NCI-H2107 treated with DMSO at 0.1 percent for 48 hours (cell line): ENCODE data around the gene TSGA10.
"Not testable (repeated sequence)": the region's sequence is repeated elsewhere in the genome, so short reads cannot be mapped to it uniquely, and the experiment has no call there.

Source experiments
- DNase-seq: peaks from one replicate; lab custom pipeline; 2025; ENCODE audit not compliant: unreplicated experiment; lab: John Stamatoyannopoulos, UW

TSGA10 gene, protein sequence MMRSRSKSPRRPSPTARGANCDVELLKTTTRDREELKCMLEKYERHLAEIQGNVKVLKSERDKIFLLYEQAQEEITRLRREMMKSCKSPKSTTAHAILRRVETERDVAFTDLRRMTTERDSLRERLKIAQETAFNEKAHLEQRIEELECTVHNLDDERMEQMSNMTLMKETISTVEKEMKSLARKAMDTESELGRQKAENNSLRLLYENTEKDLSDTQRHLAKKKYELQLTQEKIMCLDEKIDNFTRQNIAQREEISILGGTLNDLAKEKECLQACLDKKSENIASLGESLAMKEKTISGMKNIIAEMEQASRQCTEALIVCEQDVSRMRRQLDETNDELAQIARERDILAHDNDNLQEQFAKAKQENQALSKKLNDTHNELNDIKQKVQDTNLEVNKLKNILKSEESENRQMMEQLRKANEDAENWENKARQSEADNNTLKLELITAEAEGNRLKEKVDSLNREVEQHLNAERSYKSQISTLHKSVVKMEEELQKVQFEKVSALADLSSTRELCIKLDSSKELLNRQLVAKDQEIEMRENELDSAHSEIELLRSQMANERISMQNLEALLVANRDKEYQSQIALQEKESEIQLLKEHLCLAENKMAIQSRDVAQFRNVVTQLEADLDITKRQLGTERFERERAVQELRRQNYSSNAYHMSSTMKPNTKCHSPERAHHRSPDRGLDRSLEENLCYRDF

DNA sequence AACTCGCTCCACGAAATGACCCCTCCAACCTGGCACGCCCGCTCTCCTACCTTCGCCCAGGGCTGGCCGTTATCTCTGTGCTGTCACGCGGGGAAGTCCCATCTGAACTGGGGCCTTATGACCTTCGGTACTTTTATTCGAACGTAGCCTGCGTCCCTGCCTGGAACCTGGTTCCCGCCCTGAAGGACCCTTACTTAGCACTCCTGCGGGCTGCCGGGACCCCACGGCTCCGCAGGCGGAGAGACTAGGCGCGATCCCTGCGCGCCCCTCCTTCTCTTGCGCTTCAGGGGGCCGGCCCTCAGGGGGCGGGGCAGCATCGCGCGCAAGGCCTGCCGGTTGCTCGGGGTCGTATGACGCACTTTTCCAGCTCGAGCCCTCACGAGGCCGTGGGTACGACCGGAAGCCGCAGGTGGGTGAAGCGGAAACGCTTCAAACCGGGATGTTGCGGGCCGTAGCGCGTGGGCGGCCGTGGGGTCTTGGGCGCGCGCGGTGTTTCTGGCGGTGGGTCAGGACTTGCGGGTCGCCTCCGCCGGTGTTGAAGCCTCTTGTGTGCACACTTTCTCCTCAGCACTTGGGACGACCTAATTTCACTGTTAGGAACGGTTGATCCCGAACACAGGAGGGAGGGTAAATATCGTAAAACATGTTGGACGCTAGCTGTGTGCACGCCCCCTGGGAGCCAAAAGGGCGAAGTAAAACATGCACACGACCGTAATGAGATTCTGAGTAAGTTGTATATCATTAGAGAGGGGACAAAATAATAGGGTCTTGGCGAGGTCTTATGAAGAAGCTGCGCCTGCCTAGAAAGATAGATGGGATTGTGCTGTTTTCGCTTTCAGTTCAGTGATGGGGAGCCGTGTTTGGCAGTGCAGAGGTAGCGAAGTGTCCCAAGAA lies at the start of gene TSGA10, which contains the start of gene LIPT1:
Gene TSGA10, minus strand, starts transcription at position 300 of the 894 bp plus-strand sequence. CDS start 45,503 bp downstream, outside the sequence.
Gene LIPT1, plus strand, starts transcription at position 325 of the 894 bp plus-strand sequence. CDS start 6,991 bp downstream, outside the sequence.
- peak; percentile 80 for DNase-seq

DNA sequence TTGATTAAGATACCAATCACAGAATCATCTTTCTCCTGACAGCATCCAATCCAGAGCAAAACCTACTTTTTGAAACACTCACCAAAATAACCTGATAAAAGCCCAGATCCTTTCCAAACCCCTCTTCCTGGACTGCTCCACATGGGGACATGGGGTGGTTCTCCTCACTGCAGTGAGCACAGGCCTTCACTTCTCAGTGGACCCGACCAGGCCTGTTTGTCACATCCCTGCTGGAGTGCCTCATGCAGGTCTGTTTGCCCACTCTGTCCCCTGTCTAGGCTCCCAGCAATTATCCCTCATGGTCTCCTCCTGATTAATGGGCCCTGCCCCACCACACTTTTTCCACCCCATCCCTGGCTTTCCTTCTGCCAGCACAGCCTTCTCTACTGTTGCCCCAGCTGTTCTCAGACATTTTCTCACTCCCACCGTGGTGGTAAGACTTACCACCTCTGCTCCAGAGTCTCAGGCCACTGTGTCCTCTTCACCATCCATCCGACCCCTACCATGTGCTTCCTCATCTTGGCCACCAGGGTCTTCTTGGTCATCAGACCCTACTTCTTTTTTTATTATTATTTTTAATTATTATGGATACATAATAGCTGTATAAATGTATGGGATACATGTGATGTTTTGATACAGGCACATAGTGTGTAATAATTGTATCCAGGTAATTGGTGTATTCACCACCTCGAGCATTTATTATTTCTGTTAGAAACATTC lies 47.4 kb upstream of the TSGA10 start:
- no peak for DNase-seq

DNA sequence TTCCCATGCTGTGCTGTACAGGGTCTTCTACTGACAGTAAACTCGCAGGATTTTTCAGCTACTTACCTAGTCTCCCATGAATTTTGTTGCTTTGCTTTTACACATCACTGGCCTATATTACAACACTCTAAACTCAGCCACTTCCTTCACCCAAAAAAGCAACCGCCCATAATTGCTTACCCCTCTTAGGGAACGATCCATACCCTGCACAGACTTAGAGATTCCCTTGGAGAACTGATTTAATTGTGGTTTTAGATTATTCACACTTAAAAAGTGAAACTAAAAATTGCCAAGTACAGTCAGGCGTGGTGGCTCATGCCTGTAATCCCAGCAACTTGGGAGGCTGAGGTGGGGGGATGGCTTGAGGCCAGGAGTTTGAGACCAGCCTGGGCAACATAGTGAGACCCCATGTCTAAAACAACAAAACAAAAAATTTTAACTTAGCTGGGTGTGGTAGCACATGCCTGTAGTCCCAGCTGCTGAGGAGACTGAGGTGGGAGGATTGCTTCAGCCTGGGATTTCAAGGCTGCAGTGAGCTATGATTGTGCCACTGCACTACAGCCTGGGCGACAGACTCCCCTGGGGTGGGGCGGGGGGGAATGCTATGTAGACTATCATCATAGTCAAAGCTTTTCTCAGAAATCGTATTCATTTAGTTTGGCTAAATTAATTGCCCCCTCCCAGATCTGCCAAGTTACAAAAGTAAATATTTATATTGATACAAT lies 45.5 kb upstream of the TSGA10 start:
- no peak for DNase-seq

DNA sequence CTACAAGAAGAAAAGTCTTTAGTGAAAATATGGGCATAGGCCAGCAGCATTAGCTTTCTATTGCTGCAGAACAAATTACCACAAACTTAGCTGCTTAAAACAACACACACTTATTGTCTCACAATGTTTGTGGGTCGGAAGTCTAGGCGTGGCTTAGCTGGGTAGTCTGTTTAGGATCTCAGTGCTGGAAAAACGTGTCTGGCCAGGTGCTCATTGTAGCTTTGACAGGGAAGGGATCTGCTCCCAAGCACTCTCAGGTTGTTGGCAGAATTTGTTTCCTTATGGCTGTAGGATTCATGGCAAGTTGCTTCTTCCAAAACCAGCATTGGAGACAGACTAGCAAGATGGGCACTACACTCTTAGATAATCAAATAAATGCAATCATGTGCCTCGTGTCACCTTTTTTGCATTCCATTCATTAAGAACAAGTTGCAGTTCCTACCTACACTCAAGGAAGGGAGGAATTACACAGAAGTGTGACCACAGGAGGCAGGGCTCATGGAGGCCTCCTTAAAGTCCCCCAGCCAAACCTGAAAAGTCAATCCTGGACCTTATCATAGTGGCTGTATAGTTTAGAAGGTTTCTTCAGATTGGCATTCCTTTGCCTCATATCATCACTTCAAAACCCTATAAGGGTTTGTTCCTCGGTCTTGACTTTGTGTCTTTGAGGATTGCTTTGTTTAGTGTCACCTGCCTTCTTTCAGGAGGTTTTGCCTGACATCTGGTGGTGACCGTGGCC lies 43.5 kb upstream of the TSGA10 start:
- no peak for DNase-seq

DNA sequence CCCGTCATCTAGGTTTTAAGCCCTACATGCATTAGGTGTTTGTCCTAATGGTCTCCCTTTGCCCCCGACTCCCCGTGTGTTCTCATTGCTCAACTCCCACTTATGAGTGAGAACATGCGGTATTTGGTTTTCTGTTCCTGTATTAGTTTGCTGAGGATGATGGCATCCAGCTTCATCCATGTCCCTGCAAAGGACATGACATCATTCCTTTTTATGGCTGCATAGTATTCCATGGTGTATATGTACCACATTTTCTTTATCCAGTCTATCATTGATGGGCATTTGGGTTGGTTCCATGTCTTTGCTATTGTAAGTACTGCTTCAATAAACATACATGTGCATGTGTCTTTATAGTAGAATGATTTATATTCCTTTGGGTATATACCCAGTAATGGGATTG lies 37.6 kb upstream of the TSGA10 start:
- DNase-seq, result not testable (repeated sequence)

DNA sequence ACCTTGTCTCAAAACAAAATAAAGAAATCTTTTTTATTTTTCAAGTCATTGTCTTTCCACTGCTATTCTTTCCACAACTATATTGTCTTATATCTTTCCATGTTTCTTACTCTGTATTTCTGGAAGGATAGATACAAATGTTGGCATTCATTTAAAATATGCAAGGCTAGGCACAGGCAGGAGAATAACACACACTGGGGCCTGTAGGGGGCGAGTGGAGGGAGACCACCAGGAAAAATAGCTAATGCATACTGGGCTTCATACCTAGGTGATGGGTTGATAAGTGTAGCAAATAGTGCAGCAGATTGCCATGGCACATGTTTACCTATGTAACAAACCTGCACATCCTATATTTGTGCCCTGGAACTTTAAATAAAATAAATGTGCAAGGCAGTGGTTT lies 35.8 kb upstream of the TSGA10 start:
- no peak for DNase-seq

DNA sequence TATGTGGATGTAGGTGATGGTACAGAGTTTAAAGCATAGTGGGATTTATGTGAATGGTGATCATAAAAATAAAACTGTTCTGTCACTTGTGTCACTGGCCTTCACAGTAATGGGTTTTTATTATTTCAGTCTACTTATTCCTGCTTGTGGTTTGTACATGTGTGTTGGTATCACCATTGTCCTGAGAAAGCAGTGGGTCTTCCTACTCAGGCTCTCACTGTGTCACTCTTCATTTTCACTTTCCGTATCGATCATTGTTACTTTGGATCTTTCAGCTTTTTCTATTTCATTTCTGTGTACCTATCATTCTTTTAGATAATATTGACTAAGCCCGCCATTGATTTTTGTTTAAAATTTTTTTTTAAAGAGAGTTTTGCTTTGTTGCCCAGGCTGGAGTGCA lies 33.6 kb upstream of the TSGA10 start:
- no peak for DNase-seq

DNA sequence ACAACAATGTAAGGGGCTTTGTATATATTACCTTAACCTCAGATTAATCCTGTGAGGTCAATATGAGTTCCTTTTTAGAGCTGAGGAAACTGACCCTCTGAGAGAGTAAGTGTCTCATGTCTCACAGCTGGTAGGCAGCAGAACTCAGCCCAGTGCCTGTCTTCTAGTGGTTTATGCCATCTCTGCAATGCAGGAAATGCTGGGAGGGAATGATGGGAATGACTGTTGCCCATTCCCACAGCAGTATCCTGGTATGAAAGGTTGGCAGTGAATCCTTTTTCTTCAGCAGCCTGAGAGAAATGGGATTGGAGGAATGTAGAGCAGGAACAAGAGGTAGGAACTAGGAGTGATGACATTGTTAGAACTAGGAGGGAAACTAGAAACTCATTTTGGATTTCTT lies 32.3 kb upstream of the TSGA10 start:
- no peak for DNase-seq

DNA sequence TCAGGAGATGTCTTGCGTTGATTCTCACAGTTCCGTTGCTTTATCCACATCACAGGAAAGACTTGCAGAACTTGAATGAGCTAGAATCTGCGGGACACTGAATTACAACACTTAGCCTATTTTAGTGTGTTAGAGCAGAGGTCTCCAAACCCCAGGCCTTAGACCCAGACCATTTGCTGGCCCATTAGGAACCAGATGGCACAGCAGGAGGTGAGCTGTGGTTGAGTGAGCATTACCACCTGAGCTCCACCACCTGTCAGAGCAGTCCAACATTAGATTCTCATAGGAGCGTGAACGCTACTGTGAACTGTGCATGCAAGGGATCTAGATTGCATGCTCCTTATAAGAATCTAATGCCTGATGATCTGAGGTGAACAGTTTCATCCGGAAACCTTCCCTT lies 30.1 kb upstream of the TSGA10 start:
- no peak for DNase-seq

DNA sequence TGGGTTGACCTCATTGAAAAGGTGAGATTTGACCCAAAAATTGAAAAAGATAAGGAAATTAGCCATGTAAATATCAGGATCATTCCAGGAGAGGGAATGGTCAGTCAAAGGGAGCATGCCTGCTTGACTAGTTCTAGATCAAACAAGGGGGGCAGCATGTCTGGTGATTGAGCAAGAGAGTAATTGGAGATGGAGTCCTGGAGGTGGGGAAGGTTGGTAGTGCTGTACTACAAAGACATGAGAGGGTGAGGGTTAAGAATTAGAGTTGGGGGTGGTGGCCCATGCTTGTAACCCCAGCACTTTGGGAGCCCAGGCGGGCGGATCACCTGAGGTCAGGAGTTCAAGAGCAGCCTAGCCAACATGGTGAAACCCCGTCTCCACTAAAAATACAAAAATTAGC lies 28.3 kb upstream of the TSGA10 start:
- no peak for DNase-seq

DNA sequence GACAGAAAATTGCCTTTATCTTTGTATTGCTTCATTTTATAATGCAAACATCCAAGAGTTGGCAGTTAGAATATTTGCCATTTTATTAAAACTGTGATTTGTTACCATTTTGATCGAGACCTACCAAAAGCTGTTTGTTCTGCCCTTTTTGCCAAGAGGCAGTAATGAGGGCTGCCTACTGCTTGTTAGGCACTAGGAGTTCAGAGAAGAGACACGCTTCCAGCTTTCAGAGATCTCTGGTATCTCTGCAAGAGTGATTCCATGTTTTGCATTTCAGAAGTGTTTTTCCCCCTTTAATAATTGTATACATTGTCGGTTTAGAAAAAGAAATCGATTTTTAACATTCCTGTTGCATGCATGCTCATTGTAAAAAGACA lies 26.9 kb upstream of the TSGA10 start:
- no peak for DNase-seq

DNA sequence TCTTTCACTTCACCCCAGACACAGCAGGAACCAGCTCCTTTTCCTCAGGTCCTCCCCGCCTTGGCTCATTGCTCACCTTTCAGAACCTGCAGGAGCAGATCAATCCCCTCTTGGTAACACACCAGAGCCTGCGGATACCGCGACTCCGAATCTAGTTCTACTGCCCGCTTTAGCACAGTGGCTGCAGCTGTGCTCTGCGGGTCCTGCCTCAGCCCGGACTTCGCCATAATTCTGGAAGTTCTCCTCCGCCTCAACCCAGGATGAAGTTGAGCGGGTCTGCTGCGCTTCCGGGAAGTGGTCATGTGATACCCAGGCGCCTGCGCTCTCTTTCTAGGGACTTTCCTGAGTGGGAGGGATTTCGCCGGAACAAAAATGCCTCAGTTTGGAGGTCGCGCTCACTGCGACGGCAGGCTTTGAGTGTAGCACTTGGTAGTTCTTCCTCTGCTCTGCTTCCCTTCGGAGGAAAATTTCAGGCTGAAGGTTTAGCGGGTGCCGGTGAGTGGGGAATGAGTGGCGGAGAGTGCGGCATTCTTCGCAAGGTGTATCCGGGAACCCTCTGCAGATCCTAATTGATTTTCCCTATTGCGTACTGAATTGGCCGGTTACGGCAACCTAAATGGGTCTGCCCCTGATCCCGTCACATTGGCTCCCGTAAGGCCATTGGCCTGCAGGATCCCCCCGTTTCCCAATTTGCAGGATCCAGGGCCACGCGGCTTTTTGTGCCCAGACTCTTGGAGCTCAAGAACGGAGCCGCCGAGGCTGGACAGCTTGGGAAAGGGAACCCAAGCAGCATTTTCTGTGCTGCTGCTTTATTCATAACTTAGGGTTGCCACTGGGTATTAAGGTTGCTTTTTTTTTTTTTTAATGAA lies 26.2 kb upstream of the TSGA10 start, which contains the start of the genes MITD1 and MRPL30:
Gene MITD1, minus strand, starts transcription at position 304 of the 869 bp plus-strand sequence. Its CDS starts 77 bp downstream, at position 227.
Gene MRPL30, plus strand, starts transcription at position 430 of the 869 bp plus-strand sequence. CDS start 5,020 bp downstream, outside the sequence.
- DNase-seq, result peak; percentile 93

DNA sequence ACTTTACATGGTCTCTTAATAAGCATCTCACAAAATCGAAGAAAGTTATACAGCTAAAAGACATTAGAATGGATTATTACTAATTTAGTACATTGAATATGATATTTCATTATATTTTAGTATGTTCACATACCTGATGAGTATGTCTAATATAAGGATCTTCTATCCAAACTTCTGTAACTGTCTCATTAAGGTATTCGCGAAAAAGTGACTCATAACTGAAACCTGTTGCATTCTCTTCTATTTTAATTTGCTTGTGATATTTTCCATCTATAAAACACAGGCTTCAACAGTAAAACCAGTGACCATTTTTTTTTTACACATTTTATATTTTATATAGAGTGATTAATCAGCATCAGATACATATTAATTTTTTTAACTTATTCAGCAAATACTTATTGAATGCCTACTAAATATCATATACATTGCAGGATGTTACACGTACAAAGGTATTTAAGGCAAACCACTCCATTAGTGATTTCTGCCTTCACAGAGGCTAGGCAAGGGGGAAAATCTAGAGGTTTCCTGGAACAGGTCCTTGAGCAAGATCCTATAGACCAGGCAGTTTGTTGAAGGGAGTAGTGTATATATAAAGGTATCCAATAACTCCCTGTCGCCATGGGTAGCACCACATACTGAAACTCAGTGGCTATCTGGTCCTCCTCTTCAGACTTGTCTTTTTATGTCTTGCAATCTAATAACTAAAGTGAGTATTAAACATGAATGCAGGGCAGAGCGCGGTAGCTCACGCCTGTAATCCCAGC lies 16.8 kb upstream of the TSGA10 start:
- DNase-seq, result no peak

DNA sequence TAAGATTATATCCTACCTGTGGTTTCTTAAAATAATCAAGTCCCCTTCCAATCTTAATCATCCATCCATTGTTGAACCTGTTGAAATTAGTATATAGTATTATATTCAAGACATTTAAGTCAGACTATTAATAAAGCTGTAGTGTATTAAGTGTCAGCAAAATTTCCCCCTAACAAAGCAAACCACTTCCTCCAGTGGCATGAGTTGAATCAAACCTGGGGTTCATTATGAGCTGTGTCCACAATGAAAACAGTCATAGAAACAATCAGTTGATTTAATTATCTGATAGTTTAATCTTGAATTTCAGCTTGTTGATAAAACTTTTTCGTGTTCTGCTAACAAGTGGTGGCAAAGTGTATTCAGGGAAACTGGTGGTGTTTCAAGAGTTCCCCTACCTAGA lies 14.8 kb upstream of the TSGA10 start:
- no peak for DNase-seq

DNA sequence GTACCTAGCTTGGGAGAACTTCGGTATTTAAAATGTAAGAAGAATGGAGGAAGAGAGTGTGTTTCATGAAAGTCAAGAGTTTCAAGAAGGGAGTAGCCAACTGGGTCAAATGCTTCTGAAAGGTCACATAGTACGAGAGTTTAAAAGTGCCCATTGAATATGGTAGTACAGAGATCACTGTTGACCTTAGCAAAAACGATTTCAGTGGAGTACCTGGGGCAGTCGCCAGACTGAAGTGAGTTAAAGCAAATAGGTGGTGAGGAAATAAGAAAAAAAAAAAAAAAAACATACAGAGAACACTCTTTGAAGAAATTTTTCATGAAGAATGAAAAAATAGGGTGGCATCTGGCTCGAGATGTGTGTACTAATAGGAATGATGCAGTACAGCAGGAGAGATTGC lies 11.5 kb upstream of the TSGA10 start:
- DNase-seq, result no peak

DNA sequence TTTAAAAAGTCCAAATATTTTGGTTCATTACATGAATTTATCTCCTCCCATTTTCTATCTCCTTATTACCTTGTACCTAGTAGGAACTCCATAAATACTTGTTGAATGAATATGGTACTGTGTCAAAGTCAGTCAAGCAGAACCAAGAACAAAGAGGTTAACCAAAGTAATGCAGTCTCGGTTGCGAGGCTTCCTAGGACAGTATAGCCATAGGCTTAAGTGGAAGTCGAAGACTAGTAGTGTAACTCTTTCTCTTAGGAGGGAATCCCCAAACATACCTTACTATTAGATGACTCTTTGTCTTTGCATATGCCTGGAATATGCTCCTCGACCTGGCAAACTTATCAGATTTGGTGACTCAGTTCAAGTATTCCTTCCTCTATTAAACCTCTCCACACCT lies 4.9 kb upstream of the TSGA10 start:
- no peak for DNase-seq

DNA sequence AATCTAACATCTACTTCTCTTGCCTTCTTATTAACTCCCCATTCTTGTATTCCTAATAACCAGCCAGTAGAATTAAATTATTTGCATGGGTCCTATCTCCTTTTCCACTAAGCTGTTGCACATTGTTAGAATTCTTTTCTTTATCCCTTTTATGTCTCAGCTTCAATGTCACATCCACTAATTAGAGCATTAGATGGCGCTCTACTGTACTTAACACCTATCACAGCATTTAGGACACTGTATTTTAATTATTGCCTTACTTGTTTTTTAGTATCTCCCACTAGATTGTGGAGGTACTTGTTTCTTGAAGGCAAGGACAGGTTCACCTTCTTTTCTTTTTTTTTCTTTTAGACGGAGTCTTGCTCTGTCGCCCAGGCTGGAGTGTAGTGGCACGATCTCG lies 3.9 kb upstream of the TSGA10 start:
- DNase-seq, result no peak
